Measurements from ENCODE around the gene ATP10B.

GRCh38 chr5:160789219-160789859 is 62.7 kb downstream of the ATP10B start:
- TF ChIP-seq SREBF1 (IDR thresholded peaks at IDR 0.05; ENCODE audit: low read length) (no peak), IKZF2 (IDR thresholded peaks at IDR 0.05) (no peak), CTCF (IDR thresholded peaks at IDR 0.05 in 2 of 3, conservative IDR thresholded peaks at IDR 0.05 in 1 of 3; ENCODE audit: control insufficient read depth in 2 of 3, extremely low read depth in 1 of 3, insufficient read depth in 1 of 3, low read depth in 3 of 3, low read length in 3 of 3) (no peak), EZH2 (IDR thresholded peaks at IDR 0.05; ENCODE audit: borderline replicate concordance, control insufficient read depth, low read depth, low read length) (no peak), ESRRA (IDR thresholded peaks at IDR 0.05; ENCODE audit: low read length) (no peak)
- TF ChIP-seq, protein P1, sequence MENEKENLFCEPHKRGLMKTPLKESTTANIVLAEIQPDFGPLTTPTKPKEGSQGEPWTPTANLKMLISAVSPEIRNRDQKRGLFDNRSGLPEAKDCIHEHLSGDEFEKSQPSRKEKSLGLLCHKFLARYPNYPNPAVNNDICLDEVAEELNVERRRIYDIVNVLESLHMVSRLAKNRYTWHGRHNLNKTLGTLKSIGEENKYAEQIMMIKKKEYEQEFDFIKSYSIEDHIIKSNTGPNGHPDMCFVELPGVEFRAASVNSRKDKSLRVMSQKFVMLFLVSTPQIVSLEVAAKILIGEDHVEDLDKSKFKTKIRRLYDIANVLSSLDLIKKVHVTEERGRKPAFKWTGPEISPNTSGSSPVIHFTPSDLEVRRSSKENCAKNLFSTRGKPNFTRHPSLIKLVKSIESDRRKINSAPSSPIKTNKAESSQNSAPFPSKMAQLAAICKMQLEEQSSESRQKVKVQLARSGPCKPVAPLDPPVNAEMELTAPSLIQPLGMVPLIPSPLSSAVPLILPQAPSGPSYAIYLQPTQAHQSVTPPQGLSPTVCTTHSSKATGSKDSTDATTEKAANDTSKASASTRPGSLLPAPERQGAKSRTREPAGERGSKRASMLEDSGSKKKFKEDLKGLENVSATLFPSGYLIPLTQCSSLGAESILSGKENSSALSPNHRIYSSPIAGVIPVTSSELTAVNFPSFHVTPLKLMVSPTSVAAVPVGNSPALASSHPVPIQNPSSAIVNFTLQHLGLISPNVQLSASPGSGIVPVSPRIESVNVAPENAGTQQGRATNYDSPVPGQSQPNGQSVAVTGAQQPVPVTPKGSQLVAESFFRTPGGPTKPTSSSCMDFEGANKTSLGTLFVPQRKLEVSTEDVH (IDR thresholded peaks at IDR 0.05; ENCODE audit: low read depth, partially characterized antibody): no peak
- TF ChIP-seq, protein P2, sequence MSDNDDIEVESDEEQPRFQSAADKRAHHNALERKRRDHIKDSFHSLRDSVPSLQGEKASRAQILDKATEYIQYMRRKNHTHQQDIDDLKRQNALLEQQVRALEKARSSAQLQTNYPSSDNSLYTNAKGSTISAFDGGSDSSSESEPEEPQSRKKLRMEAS (IDR thresholded peaks at IDR 0.05; ENCODE audit: low read depth, low read length): no peak

Measured in GM12878 (cell line).